Measurements from ENCODE around the gene MICAL3. TPM values are rescaled to one million over a fixed set of nuclear protein-coding genes. Genes with fewer than 3 reads are reported as not detected.

Gene MICAL3
- total and polyA plus RNA-seq, 7 donors, result 9.6 to 94.2 (median 35.0) TPM

DNA sequence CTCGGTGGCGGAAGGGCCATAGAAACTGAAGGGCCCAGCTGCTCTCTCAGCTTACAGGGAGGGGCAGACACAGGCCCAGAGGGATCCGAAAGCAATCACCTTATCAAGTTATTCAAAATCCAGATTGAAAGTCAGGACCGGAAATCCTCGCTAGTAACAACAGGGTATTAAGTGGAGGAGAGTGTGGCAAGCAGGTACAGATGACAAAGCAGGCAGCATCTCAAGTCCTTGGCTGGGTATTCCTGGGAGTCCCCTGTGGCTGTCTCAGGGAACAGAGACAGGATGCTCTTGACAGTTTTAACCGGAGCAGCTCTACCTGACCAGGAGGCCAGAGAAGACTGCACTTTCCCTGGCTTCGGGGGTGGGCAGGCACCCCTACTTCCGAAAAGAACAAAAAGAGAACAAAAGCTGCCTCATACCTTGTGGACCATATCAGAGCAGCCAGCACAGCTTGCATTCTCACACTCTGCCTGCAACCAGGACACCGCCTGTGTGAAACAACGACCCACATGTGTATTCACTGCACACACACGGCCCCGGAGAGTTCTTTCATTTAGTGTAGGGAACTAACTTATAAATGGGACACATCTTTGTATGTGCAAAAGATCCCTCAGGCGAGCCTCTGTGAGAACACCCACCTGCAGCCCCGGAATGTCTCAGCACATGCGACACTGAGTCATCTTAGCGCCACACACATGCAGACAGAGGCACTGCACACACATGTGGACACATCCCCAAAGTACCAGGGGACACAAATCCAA lies 78.3 kb downstream of the MICAL3 start:
- 79 to 84% methylated on average over 16 of the region's 16 CpGs for WGBS, 2 donors
- Histone ChIP-seq H3K9me3 (no peaks in the 10 kb centered on the region), H3K27me3 (no peaks in the 10 kb centered on the region), H3K4me1 (peaks cover 0 to 84% (median 64%) of the 10 kb centered on the region in 4 donors), H3K36me3 (no peaks in the 10 kb centered on the region), H3K27ac (peak overlapping the region; percentile 65 to 83 (median 78)), H3K4me3 (no peak overlapping the region)
- DNase-seq, result peak; percentile 54
- no peak for TF ChIP-seq POLR2A (IDR thresholded peaks at IDR 0.05)
- no peak for TF ChIP-seq EP300 (IDR thresholded peaks at IDR 0.05)
- TF ChIP-seq POLR2AphosphoS5 (IDR thresholded peaks at IDR 0.05), result no peak
- TF ChIP-seq, protein P1, sequence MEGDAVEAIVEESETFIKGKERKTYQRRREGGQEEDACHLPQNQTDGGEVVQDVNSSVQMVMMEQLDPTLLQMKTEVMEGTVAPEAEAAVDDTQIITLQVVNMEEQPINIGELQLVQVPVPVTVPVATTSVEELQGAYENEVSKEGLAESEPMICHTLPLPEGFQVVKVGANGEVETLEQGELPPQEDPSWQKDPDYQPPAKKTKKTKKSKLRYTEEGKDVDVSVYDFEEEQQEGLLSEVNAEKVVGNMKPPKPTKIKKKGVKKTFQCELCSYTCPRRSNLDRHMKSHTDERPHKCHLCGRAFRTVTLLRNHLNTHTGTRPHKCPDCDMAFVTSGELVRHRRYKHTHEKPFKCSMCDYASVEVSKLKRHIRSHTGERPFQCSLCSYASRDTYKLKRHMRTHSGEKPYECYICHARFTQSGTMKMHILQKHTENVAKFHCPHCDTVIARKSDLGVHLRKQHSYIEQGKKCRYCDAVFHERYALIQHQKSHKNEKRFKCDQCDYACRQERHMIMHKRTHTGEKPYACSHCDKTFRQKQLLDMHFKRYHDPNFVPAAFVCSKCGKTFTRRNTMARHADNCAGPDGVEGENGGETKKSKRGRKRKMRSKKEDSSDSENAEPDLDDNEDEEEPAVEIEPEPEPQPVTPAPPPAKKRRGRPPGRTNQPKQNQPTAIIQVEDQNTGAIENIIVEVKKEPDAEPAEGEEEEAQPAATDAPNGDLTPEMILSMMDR (IDR thresholded peaks at IDR 0.05), result no peak
- intact Hi-C loops (cut with DNase I), result loop anchor here (5.0 kb wide), 1 partner anchor 39 kb away; no protein-coding TSS in a partner anchor

DNA sequence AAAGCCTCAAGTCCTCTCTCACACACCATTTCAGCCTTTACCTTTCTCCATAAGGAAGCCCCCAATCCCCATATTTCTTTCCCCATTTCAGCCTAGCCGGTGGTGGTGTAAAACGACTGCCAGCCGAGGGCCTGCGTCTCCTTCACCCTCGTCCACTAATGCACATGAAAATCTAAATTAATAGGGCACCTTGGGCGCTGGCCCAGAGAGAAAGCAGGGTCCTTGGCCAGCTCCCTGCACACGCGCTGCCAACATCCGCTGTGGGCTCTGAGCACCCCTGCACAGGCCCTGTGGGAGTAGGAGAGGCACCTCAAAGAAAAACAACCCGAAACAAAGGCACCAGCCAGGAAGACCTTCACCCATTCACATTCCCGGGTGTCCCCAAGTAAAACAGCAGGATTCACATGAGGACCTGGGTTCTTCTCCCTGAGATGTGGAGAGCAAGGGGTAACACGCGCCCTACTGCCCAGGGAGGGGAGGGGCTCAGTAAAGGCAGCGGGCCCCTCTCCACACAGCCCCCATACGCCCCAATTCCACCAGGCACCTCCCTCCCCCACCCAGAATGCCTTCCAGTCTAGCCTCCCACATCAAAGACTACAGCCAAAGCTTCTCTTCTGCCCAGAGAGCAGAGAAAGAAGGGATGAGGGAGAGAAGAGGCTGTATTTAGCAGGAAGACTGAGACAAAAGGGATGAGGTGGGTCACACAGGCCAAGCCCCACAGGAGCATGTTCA lies 79.0 kb downstream of the MICAL3 start:
- H3K4me3 ChIP-seq, result no peak overlapping the region
- H3K27me3 ChIP-seq, result no peaks in the 10 kb centered on the region
- no peak for DNase-seq
- WGBS, 2 donors, result 84 to 92% methylated on average over 15 of the region's 15 CpGs
- H3K27ac ChIP-seq, result peak overlapping the region; percentile 65 to 83 (median 78)
- TF ChIP-seq POLR2AphosphoS5 (IDR thresholded peaks at IDR 0.05), result no peak
- TF ChIP-seq POLR2A (IDR thresholded peaks at IDR 0.05), result no peak
- TF ChIP-seq, protein P1 (IDR thresholded peaks at IDR 0.05), result no peak
- no peak for TF ChIP-seq EP300 (IDR thresholded peaks at IDR 0.05)
- peaks cover 0 to 77% (median 58%) of the 10 kb centered on the region in 4 donors for H3K4me1 ChIP-seq
- no peaks in the 10 kb centered on the region for H3K36me3 ChIP-seq
- no peaks in the 10 kb centered on the region for H3K9me3 ChIP-seq
- intact Hi-C loops (cut with DNase I), result loop anchor here (5.0 kb wide), 1 partner anchor 38 kb away; no protein-coding TSS in a partner anchor

DNA sequence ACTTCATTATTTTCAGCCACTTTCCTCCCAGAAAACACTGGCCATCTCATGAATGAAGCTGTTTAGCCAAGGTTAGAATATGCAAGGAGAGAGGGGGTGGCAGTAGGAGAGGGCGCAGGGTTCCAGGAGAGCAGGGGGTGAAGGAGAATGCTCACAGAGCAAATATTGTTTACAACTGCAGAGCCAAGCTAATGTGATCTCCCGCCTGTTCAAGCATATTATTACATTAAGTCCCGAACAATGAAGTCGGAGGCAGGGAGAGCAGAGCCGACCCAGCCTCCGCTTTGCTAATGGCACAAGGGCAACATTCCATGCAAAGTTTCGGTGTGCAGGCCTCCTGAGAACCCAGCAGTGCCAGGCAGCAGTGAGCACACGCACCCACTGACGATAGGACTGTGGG lies 80.1 kb downstream of the MICAL3 start:
- intact Hi-C loops (cut with DNase I), result no loop called here
- no peaks in the 10 kb centered on the region for H3K27me3 ChIP-seq
- H3K36me3 ChIP-seq, result no peaks in the 10 kb centered on the region
- peak overlapping the region; percentile 65 to 83 (median 78) for H3K27ac ChIP-seq
- TF ChIP-seq POLR2AphosphoS5 (IDR thresholded peaks at IDR 0.05), result no peak
- TF ChIP-seq EP300 (IDR thresholded peaks at IDR 0.05), result no peak
- H3K9me3 ChIP-seq, result no peaks in the 10 kb centered on the region
- 81 to 87% methylated on average over 9 of the region's 9 CpGs for WGBS, 2 donors
- peak overlapping the region in 1 of 4 donors; percentile 4 for H3K4me3 ChIP-seq
- no peak for DNase-seq
- H3K4me1 ChIP-seq, result peaks cover 0 to 77% (median 64%) of the 10 kb centered on the region in 4 donors

DNA sequence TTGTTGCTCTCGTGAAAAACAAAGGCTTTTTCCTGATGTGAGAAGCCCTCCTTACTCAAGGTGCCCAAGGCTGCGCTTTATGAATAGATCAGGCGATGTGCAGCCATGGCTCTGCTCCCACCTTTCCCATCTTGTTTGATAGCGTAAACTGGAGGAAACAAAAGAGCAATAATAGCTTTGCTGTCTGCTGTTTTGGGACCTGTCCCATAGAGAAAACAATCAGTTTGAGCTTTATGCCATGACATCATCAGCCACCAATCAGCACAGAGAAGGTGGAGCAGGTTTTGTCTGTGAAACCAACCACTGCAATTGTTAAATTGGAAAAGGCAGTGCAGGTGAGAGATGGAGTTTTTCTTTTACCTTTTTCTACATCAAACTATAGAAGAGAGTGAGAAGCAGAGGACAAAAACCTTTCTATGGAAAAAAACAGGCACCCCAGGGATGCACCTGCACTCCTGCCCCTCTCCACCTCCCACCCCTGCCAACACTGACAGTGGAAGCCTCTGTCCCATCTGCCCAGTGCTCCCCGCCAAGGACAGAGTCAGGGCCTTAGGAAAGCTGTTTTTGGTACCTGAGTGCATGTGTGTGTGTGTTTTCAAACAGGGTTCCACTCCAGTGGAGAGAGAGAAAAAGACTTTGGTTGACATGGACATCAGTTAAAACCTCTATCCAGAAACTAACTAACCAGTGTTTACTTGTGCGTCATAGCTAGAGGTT lies 80.7 kb downstream of the MICAL3 start:
- Histone ChIP-seq H3K4me3 (no peak overlapping the region), H3K4me1 (peaks cover 0 to 83% (median 69%) of the 10 kb centered on the region in 4 donors), H3K27ac (peak overlapping the region; percentile 65 to 83 (median 78)), H3K36me3 (no peaks in the 10 kb centered on the region), H3K9me3 (no peaks in the 10 kb centered on the region), H3K27me3 (no peaks in the 10 kb centered on the region)
- intact Hi-C loops (cut with DNase I), result no loop called here
- WGBS, 2 donors, result 53 to 80% methylated on average over 6 of the region's 6 CpGs
- no peak for DNase-seq
- TF ChIP-seq POLR2AphosphoS5 (IDR thresholded peaks at IDR 0.05) (no peak), POLR2A (IDR thresholded peaks at IDR 0.05) (no peak), EP300 (IDR thresholded peaks at IDR 0.05) (no peak)
- TF ChIP-seq, protein P1 (IDR thresholded peaks at IDR 0.05), result no peak
